ENCODE results near the gene SLC4A1. TPM values are rescaled to one million over a fixed set of nuclear protein-coding genes. Genes with fewer than 3 reads are reported as not detected.

SLC4A1 gene
- total RNA-seq, 1 donor, result not detected

GRCh38 chr17:44280392-44280937 lies 12.5 kb upstream of the SLC4A1 start:
- Histone ChIP-seq H2AFZ (ENCODE audit: low read length) (peak overlapping the region; percentile 65), H3K4me2 (ENCODE audit: insufficient read depth, low read length) (no peak overlapping the region), H4K20me1 (ENCODE audit: insufficient read depth, low read length) (no peaks in the 10 kb centered on the region), H3K4me3 (ENCODE audit: insufficient read depth, low read length) (no peak overlapping the region), H3K9me3 (ENCODE audit: low read depth, low read length) (no peaks in the 10 kb centered on the region), H3K4me1 (ENCODE audit: insufficient read depth, low read length) (peaks cover 12% of the 10 kb centered on the region), H3K27me3 (ENCODE audit: insufficient read depth, low read length) (no peaks in the 10 kb centered on the region), H3K27ac (ENCODE audit: low read depth, low read length) (peak overlapping the region; percentile 56), H3K79me2 (ENCODE audit: insufficient read depth, low read length) (no peaks in the 10 kb centered on the region), H3K36me3 (ENCODE audit: insufficient read depth, low read length) (no peaks in the 10 kb centered on the region)
- TF ChIP-seq CTCF (IDR thresholded peaks at IDR 0.05; ENCODE audit: extremely low read depth, low read depth, low read length), result no peak
- DNase-seq (ENCODE audit: insufficient read length, low spot score, missing footprints), result no peak

- Histone ChIP-seq H3K79me2 (ENCODE audit: insufficient read depth, low read length) (no peaks in the 10 kb centered on the region), H3K4me3 (ENCODE audit: insufficient read depth, low read length) (no peak overlapping the region), H4K20me1 (ENCODE audit: insufficient read depth, low read length) (no peaks in the 10 kb centered on the region), H3K36me3 (ENCODE audit: insufficient read depth, low read length) (no peaks in the 10 kb centered on the region), H3K9me3 (ENCODE audit: low read depth, low read length) (no peaks in the 10 kb centered on the region), H3K4me1 (ENCODE audit: insufficient read depth, low read length) (peaks cover 12% of the 10 kb centered on the region), H3K27ac (ENCODE audit: low read depth, low read length) (peak overlapping the region; percentile 60), H2AFZ (ENCODE audit: low read length) (peak overlapping the region; percentile 65), H3K27me3 (ENCODE audit: insufficient read depth, low read length) (no peaks in the 10 kb centered on the region), H3K4me2 (ENCODE audit: insufficient read depth, low read length) (peak overlapping the region; percentile 64)
- no peak for TF ChIP-seq CTCF (IDR thresholded peaks at IDR 0.05; ENCODE audit: extremely low read depth, low read depth, low read length)
- peak; percentile 93 for DNase-seq (ENCODE audit: insufficient read length, low spot score, missing footprints)
Measured at GRCh38 chr17:44279666-44280391, 11.9 kb upstream of the SLC4A1 start.

- Histone ChIP-seq H2AFZ (ENCODE audit: low read length) (peak overlapping the region; percentile 65), H3K4me1 (ENCODE audit: insufficient read depth, low read length) (peaks cover 12% of the 10 kb centered on the region)
Measured at GRCh38 chr17:44279346-44279665, 11.4 kb upstream of the SLC4A1 start.

More at GRCh38 chr17:44279346-44279665, 11.4 kb upstream of the SLC4A1 start:
- DNase-seq (ENCODE audit: insufficient read length, low spot score, missing footprints), result no peak
- no peak for TF ChIP-seq CTCF (IDR thresholded peaks at IDR 0.05; ENCODE audit: extremely low read depth, low read depth, low read length)
- peak overlapping the region; percentile 60 for H3K27ac ChIP-seq (ENCODE audit: low read depth, low read length)
- no peaks in the 10 kb centered on the region for H3K36me3 ChIP-seq (ENCODE audit: insufficient read depth, low read length)
- H3K4me3 ChIP-seq (ENCODE audit: insufficient read depth, low read length), result no peak overlapping the region
- no peaks in the 10 kb centered on the region for H3K79me2 ChIP-seq (ENCODE audit: insufficient read depth, low read length)
- peak overlapping the region; percentile 64 for H3K4me2 ChIP-seq (ENCODE audit: insufficient read depth, low read length)
- no peaks in the 10 kb centered on the region for H4K20me1 ChIP-seq (ENCODE audit: insufficient read depth, low read length)
- no peaks in the 10 kb centered on the region for H3K9me3 ChIP-seq (ENCODE audit: low read depth, low read length)
- H3K27me3 ChIP-seq (ENCODE audit: insufficient read depth, low read length), result no peaks in the 10 kb centered on the region
